Activated CD8-positive, alpha-beta T cell treated with anti-CD3 and anti-CD28 coated beads for 36 hours (primary cell): ENCODE data around the gene TRA2B. TPM values are rescaled to one million over a fixed set of nuclear protein-coding genes. Genes with fewer than 3 reads are reported as not detected.
A peak's percentile ranks its signal among the peaks of the same experiment; 100 is the strongest.

Experiments
- ATAC-seq: fragments of 200-7000 bp; cut with Tn5 transposase; one replicate; pipeline ENCODE4 v1.10.0; 2021; ENCODE audit warnings: mild to moderate bottlenecking, moderate library complexity
- CTCF ChIA-PET: fragments of 350-600 bp; sonication (Branson Sonifier 250); formaldehyde crosslinking; loops from one replicate; lab custom pipeline; 2021; ENCODE audit warnings: antibody characterized with exemption; lab: Charles Lee
- POLR2A ChIA-PET: fragments of 350-600 bp; sonication (Branson Sonifier 250); formaldehyde crosslinking; loops from one replicate; lab custom pipeline; 2021; ENCODE audit warnings: antibody characterized with exemption; lab: Charles Lee
- DNase-seq: peaks from one replicate; pipeline ENCODE4 v3.0.0-alpha.2; 2020
- H3K27ac Mint-ChIP-seq: one replicate; pipeline ENCODE4 v1.8.0; 2021; ENCODE audit warnings: mild to moderate bottlenecking, mixed read lengths
- H3K27me3 Mint-ChIP-seq: one replicate; pipeline ENCODE4 v1.8.0; 2021; ENCODE audit warnings: mixed read lengths
- H3K36me3 Mint-ChIP-seq: one replicate; pipeline ENCODE4 v1.8.0; 2021; ENCODE audit warnings: low read depth, mixed read lengths
- H3K4me1 Mint-ChIP-seq: one replicate; pipeline ENCODE4 v1.8.0; 2021; ENCODE audit warnings: low read depth, mixed read lengths
- H3K4me3 Mint-ChIP-seq: one replicate; pipeline ENCODE4 v1.8.0; 2021; ENCODE audit warnings: mild to moderate bottlenecking, moderate library complexity, mixed read lengths
- H3K9me3 Mint-ChIP-seq: one replicate; pipeline ENCODE4 v1.8.0; 2021; ENCODE audit warnings: mixed read lengths
- CTCF ChIP-seq: fragments of 200-600 bp; IDR thresholded peaks from one replicate; pipeline ENCODE4 v1.8.0; 2022; ENCODE audit warnings: antibody characterized with exemption, mild to moderate bottlenecking
- intact Hi-C: fragments of 100-400 bp; cut with micrococcal nuclease; formaldehyde crosslinking; loops from one replicate; pipeline ENCODE4 v1.10.0; 2022
- total RNA-seq, 2 experiments: library from RNA; stranded (reverse); gene quantifications; one replicate each; pipeline ENCODE4 v1.2.3, GENCODE V29; 2021

TRA2B gene
- total RNA-seq, 2 experiments from 2014 or later, result 210 to 219 TPM

- Mint-ChIP-seq H3K4me3 (no peak overlapping the region), H3K27me3 (peaks cover 6% of the 10 kb centered on the region), H3K36me3 (no peaks in the 10 kb centered on the region), H3K4me1 (peaks cover 10% of the 10 kb centered on the region), H3K9me3 (no peaks in the 10 kb centered on the region), H3K27ac (no peak overlapping the region)
- intact Hi-C loops, result loop anchor here (5.0 to 10.0 kb wide), 3 partner anchors 112 to 560 kb away; partner anchors contain the start of gene CRYGS
- ATAC-seq (no peak), DNase-seq (no peak)
- TF ChIP-seq CTCF, result no peak
- ChIA-PET CTCF (interaction anchor here (0.6 to 3.2 kb wide), 36 partner anchors 9 to 634 kb away, joined by 3 to 32 read pairs (median 4); partner anchors contain the start of genes CRYGS and DNAJB11), POLR2A (interaction anchor here (0.6 to 1.5 kb wide), 3 partner anchors 71 to 453 kb away, joined by 3 read pairs; no protein-coding TSS in a partner anchor)
Observed at GRCh38 chr3:185982632-185983031, 44.8 kb upstream of the TRA2B start.

GRCh38 chr3:185981621-185982020 lies 43.8 kb upstream of the TRA2B start:
- Mint-ChIP-seq H3K36me3 (no peaks in the 10 kb centered on the region), H3K4me1 (peaks cover 19% of the 10 kb centered on the region), H3K9me3 (no peaks in the 10 kb centered on the region), H3K27ac (no peak overlapping the region), H3K4me3 (no peak overlapping the region), H3K27me3 (peaks cover 6% of the 10 kb centered on the region)
- POLR2A ChIA-PET, result no interaction called here
- TF ChIP-seq CTCF, result no peak
- CTCF ChIA-PET, result interaction anchor here (1.1 to 3.2 kb wide), 6 partner anchors 8 to 633 kb away, joined by 3 to 32 read pairs (median 4); no protein-coding TSS in a partner anchor
- intact Hi-C loops, result loop anchor here (5.0 to 10.0 kb wide), 3 partner anchors 113 to 561 kb away; partner anchors contain the start of gene CRYGS
- no peak for DNase-seq
- no peak for ATAC-seq

- no peak overlapping the region for H3K27ac Mint-ChIP-seq
- H3K36me3 Mint-ChIP-seq, result no peaks in the 10 kb centered on the region
- ChIA-PET POLR2A (interaction anchor here (0.9 to 1.1 kb wide), 2 partner anchors 47 to 559 kb away, joined by 3 read pairs; no protein-coding TSS in a partner anchor), CTCF (interaction anchor here (0.9 to 4.8 kb wide), 7 partner anchors 15 to 635 kb away, joined by 3 to 46 read pairs (median 4); no protein-coding TSS in a partner anchor)
- DNase-seq (no peak), ATAC-seq (no peak)
- no peak for TF ChIP-seq CTCF
- no peak overlapping the region for H3K4me3 Mint-ChIP-seq
- no peaks in the 10 kb centered on the region for H3K9me3 Mint-ChIP-seq
- peaks cover 10% of the 10 kb centered on the region for H3K27me3 Mint-ChIP-seq
- intact Hi-C loops, result loop anchor here (5.0 to 10.0 kb wide), 3 partner anchors 115 to 563 kb away; partner anchors contain the start of gene CRYGS
- H3K4me1 Mint-ChIP-seq, result peaks cover 19% of the 10 kb centered on the region
Observed at GRCh38 chr3:185979721-185980121, 41.9 kb upstream of the TRA2B start.

GRCh38 chr3:185978516-185978915 lies 40.7 kb upstream of the TRA2B start:
- no peak for TF ChIP-seq CTCF
- no peaks in the 10 kb centered on the region for H3K9me3 Mint-ChIP-seq
- peaks cover 18% of the 10 kb centered on the region for H3K4me1 Mint-ChIP-seq
- ATAC-seq (no peak), DNase-seq (no peak)
- intact Hi-C loops, result no loop called here
- CTCF ChIA-PET, result interaction anchor here (1.4 to 4.8 kb wide), 5 partner anchors 10 to 639 kb away, joined by 3 to 46 read pairs (median 23); no protein-coding TSS in a partner anchor
- H3K27me3 Mint-ChIP-seq, result peaks cover 13% of the 10 kb centered on the region
- POLR2A ChIA-PET, result interaction anchor here (0.8 kb wide), 1 partner anchor 28 kb away, joined by 3 read pairs; no protein-coding TSS in a partner anchor
- H3K27ac Mint-ChIP-seq, result no peak overlapping the region
- no peaks in the 10 kb centered on the region for H3K36me3 Mint-ChIP-seq
- H3K4me3 Mint-ChIP-seq, result no peak overlapping the region

- CTCF ChIA-PET, result interaction anchor here (0.7 to 4.8 kb wide), 17 partner anchors 10 to 640 kb away, joined by 3 to 46 read pairs (median 4); no protein-coding TSS in a partner anchor
- Mint-ChIP-seq H3K27ac (no peak overlapping the region), H3K4me1 (peaks cover 16% of the 10 kb centered on the region)
Observed at GRCh38 chr3:185977679-185978040, 39.8 kb upstream of the TRA2B start.

More at GRCh38 chr3:185977679-185978040, 39.8 kb upstream of the TRA2B start:
- POLR2A ChIA-PET, result interaction anchor here (1.0 to 1.2 kb wide), 3 partner anchors 34 to 559 kb away, joined by 3 to 5 read pairs (median 3); no protein-coding TSS in a partner anchor
- DNase-seq (no peak), ATAC-seq (no peak)
- peak overlapping the region; percentile 0 for H3K4me3 Mint-ChIP-seq
- TF ChIP-seq CTCF, result no peak
- peaks cover 11% of the 10 kb centered on the region for H3K27me3 Mint-ChIP-seq
- H3K9me3 Mint-ChIP-seq, result no peaks in the 10 kb centered on the region
- intact Hi-C loops, result no loop called here
- no peaks in the 10 kb centered on the region for H3K36me3 Mint-ChIP-seq
